Measurements from ENCODE around the gene MOXD1.
"Not testable (repeated sequence)": the region's sequence is repeated elsewhere in the genome, so short reads cannot be mapped to it uniquely, and the experiment has no call there.

The MOXD1 gene

DNA sequence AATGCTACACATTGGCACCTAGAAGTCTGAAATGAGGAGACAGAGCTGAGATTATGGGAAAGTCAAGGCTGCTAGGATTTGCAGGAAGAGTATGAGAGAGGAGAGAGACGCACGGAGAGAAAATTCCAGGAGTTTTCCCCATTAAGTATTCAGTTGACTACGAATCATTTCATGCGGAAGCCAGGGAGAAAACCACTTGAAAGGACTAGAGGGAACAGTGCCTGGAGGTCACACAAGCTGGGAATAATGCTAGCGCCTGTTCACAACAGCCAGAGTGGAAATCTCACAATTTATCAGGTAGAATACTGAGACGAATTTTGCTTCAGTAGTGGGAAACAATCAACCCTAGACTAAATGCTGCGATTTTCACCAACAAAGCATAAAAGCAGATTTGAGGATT, 118.6 kb downstream of the MOXD1 start:
- no peak for DNase-seq (ENCODE audit: low read depth)

DNA sequence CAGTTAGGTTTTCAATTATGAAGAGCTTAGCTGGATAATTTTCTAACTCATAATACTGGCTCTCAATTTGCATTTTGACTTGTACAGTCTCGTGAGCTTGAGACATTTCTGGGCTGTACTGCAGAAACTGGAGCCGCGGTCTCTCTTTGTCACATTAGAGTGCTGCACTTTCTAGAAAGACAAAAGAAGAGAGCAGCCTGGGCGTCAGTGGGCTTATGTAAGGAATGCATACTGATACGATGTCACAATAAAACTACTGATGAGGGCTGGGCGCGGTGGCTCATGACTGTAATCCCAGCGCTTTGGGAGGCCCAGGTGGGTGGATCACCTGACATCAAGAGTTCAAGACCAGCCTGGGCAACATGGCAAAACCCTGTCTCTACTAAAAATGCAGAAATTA, 120.8 kb downstream of the MOXD1 start:
- no peak for DNase-seq (ENCODE audit: low read depth)

DNA sequence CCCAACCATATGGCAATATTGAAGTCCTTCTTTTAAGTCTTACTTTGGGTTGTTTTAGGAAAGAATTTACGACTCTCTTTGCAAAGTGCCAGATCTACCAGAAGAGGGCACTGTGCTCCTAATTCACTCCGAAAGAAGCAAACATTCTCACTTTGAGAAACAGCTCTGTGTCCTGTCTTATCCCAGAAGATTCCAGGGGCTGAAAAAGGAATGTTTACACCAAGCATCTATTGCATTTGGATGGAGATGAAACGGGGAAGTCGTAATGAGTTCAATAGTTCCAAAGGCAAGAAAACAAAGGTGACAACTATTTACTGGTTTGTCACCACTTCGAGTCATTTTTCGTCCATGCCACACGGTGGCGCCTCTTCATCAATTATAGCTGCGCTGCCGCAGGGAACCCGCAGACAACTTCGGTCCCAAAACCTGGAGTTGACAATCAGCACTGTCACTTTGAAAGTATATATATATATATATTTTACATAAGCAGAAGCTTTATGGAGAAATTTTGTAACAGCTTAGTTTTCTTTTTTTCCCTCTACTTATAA, 121.6 kb downstream of the MOXD1 start:
- DNase-seq (ENCODE audit: low read depth) = peak; percentile 55

DNA sequence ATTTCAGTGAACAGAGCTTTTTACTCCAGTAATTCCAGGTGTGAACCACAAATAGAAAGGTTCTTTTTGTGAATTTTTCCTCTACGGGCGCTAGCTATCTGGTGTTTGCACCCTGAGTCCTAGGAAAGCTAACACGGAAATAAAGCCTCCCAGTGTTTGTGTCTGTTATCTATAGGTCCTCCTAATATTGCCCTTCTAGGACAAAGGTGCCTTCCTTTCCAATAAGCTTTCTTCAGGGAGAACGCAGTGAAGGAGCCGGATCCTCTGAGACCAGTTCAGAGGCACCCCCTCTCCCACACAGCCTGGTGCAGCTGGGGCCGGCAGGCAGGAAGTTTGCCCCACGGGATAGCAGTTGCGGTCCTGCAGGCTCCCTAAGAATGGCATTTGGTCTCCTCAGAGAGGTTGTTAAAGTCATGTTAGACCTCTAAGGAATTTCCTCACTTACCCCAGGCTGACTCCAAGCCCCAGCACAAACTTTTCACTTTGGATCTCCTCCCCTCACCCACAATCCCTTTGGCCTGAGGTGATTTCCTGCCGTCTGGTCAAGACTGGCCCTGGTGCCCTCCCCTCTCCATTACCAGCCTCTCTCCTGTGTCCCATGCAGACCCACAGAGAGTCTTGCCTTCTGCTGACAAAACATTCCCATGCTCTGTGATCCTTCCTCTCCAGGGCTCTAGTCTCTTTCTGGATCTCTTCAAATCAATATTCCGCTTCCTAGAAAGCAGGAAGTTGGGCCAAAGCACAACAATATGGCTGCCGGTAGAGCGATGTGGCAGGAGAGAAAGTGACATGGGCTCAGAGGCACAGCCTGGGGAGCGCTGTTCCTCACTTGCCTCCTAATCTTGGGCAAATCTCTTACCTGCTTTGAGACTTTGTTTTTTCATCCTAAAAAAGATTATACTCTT, 126.0 kb downstream of the MOXD1 start:
- DNase-seq (ENCODE audit: low read depth) = no peak

DNA sequence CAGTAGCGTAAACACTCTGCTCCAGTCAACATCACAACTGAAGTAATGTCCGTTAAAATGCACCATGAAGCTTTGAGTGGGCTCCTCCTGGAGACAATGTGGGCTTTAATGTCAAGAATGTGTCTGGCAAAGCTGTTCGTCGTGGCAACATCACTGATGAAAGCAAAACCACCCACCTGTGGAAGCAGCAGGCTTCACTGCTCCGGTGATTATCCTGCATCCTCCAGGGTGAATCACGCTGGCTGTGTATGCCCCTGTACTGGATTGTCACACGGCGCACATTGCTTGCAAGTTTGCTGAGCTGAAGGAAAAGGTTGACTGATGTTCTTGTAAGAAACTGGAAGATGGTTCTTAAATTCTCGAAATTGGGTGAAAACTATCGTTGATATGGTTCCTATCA, 128.5 kb downstream of the MOXD1 start:
- DNase-seq (ENCODE audit: low read depth) = no peak

DNA sequence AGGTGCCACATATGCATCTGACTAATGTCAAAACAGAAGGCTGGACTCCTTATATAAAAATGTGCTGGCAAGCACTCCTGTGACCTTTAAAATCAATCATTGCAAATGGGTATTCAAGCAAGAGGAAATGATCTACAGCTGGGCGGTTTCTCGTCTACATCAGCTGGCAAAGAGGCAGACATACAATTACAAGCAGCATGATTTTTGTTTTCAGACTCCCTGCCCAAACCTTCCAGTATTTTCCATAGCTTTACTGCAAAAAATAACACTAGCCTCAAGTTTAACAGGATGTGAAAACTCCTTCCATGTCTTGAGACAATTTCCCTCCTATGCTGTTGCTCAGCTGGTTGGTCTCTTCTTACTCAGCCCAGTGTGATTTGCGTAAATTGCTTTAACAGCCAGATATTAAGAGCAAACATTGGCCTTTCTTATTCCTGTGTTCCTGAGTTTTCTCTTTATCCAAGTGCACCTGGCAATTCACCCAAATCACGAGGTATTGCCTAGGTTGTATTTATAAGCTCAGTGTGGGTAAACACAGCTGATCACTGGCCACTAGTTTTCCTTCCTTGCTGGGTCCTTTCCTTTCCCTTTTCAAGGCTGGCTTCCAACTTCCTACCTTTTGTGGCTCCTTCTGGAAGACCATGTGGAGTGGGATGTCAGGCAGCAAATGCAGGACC, 130.4 kb downstream of the MOXD1 start:
- no peak for DNase-seq (ENCODE audit: low read depth)

DNA sequence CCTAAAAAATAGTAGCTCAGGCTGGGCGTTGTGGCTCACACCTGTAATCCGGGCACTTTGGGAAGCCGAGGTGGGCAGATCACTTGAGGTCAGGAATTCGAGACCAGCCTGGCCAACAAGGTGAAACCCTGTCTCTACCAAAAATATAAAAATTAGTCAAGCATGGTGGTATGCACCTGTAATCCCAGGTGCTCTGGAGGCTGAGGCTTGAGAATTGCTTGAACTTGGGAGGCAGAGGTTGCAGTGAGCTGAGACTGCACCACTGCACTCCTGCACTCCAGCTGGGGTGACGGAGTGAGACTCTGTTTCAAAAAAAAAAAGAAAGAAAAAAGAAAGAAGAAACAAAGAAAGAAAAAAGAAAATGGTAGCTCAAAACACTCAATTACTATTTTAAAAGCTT, 132.6 kb downstream of the MOXD1 start:
- DNase-seq (ENCODE audit: low read depth) = not testable (repeated sequence)

DNA sequence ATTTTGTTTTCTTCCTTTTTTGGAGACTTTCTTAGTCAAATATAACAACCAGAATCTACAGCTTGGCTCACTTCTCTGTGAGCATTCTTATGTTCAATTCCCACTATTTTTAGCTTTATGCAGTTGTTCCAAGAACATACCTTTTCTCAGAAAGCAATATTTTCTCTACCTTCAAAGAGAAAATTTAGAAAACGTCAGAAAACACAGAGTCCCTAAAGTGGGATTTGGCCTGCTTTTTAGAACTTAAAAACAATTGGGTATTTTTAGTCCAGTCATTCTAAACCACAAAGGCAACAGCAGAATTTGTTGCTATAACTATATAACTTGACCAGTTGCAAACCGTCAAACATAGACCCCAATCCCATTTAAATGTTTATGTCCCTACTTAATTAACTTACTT, 133.1 kb downstream of the MOXD1 start:
- no peak for DNase-seq (ENCODE audit: low read depth)

DNA sequence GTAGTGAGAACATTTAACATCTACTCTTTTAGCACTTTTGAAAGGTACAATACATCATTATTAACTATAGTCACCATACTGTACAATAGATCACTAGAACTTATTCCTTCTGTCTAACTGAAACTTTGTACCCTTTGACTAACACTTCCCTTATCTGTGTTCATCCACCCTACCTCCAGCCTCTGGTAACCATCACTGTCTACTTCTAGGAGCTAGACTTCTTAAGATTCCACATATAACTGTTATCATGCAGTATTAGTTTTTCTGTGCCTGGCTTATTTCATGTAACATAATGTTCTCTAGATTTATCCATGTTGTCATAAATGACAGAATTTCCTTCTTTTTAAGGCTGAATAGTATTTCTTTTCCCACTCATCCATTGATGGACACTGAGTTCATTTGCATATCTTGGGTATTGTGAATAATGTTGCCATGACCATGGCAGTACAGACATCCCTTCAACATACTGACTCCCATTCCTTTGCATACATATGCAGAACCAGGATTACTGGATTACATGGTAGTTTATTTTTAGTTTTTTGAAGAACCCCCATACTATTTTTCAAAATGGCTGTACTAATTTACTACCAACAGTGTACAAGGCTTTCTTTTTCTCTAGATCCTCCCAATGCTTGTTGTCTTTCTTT, 135.7 kb downstream of the MOXD1 start:
- DNase-seq (ENCODE audit: low read depth) = no peak

DNA sequence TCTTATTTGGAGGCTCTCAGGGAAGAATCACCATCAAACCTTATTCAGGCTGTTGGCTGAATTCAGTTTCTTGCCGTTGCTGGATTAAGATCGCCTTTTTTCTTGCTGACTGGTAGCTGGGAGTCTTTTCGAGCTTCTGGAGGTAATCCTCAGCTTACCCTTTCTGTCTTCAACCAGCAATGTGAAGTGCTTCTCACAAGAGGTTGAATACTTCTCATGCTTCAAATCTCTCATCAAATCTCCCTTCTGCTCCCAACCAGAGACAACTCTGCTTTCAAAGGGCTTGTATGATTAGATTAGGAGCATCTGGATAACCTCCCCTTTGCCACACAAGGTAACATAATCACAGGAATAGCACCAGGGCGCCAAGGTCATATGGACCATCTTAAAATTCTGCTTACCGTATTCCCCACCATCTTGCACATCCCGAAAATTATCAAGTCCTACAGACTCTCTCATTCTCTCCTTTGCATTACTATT, 137.2 kb downstream of the MOXD1 start:
- no peak for DNase-seq (ENCODE audit: low read depth)

DNA sequence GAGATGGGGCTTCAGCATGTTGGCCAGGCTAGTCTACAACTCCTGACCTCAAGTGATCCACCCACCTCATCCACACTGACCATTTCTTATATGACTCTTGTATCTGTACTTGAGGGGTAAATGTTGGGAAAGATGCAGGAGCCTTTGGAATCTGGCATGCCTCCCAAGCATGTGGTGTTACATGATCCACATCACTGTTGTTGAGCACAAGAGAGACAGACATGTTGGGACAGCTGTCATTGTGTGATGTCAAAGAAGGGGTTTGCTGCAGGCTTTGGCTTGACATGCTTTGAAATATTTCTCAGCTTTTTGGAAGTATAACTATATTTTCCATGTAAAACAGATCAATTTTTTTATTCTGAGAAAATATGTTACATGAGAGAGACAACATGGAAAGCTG, 139.9 kb downstream of the MOXD1 start:
- no peak for DNase-seq (ENCODE audit: low read depth)

DNA sequence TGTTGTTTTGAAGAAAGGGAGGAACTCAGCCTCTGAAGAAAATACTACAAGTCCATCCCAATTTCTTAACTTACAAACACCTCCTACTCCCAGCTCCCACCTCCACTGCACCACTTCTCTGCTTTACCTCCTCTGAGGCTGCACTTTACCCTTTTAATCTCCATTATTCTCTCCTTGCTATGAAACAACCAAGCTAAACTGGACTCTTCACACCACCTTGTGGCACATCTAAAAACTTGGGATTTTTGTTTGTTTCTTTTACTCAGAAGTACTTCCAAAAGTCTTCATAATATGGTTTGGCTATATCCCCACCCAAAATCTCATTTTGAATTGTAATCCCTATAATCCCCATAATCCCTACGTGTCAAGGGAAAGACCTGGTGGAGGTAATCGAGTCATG, 142.2 kb downstream of the MOXD1 start:
- no peak for DNase-seq (ENCODE audit: low read depth)

DNA sequence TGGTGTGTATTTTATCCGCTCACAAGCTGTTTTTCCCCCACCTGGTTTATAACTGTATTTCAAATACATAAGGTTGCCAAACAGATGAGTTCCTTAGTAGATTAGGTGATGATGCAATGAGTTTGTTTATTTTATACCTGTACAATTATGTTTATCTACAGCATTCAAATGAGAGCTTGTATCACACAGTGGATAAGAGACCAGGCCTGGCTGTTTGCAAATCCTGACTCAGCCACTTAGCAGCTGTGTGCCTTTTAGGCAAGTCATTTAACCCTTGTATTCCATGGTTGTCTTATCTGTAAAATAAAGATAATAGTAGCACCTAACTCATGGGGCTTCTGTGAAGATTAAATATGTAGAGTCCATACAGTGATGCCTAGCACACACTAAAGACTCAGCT, 143.7 kb downstream of the MOXD1 start:
- no peak for DNase-seq (ENCODE audit: low read depth)

DNA sequence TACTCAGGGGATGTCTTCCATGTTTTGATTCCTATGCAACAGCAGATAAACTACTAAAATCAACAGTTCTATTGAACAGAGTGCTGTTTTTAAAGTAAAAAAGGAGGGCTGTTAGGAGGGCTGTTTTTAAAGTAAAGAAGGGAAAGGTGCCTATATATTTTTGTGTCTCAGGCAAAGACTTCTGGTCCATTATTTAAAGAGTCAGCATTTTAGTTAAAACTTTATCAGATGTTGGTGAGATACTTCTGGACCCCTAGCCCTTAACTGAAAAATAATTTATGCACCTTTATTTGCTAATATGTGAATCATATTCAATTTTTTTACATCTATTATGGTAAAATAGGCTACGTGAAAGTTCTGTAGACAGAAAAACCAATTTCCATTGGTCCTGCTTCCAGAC, 144.8 kb downstream of the MOXD1 start:
- DNase-seq (ENCODE audit: low read depth) = no peak

DNA sequence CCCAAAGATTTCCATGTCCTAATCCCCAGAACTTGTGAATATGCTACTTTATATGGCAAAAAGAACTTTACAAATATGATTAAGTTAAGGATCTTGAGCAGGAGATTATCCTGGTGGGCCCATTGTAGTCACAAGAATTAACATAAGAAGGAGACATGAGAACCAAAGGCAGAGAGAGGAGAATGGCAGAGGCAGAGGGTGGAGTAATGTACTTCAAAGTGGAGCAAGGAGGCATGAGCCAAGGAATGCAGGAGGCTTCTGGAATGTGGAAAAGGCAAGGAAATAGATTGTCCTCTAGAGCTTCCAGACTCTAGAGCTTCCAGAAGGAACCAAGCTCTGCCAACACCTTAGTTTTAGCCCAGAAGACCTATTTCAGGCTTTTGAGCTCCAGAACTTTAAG, 147.4 kb downstream of the MOXD1 start:
- no peak for DNase-seq (ENCODE audit: low read depth)

DNA sequence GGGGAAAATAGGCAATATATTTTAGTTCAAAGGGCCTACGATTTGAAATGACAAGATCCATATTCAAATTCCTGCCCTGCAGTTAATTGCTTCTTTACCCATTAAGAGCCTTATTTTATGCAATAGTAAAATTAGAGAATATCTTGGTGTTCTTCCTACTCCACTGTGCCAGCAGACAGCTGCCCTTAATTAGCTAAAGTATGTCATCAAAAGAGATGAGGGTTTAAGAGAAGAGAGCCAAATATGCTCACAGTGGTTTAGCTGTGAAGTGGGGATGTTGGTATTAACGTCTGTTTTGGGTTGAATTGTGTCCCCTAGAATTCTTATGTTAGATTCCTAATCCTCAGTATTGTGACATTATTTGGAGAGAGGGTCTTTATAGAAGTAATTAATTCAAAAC, 148.1 kb downstream of the MOXD1 start:
- no peak for DNase-seq (ENCODE audit: low read depth)

DNA sequence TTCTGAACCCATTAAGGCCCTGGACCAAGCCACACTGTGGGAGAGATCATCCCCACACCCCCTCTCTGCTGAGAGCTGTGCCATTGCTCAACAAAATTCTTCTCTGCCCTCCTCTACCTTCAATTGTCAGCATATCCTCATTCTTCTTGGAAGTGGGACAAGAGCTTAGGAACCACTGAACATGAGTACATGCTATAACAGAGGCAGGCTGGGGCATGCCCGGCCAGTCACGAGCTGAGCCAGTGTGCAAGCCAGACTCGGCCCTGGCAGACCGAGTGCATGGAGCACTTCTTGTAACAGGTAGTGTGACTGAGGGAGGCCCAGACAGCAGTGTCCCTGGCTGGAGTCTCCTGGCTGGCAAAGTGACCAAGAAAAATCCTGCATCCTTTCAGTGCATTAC, 149.2 kb downstream of the MOXD1 start:
- DNase-seq (ENCODE audit: low read depth) = no peak

DNA sequence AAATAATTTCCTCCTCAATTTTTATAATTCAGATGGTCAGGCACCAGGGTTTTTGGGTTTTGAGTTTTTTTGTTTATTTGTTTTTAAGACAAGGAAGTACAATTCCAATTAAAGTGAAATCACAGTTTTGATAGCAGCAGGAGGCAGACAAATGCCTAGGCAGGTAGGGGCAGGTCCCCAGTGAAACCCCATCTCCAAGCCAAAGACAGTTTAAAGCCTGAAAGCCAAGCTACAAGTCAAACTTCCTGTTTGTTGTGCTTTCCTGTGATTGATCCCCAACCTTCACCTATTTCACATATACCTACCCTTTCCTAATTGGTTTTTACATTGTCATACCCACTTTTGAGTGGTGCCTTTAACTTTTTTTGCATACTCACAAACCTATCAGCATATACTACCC, 149.6 kb downstream of the MOXD1 start:
- no peak for DNase-seq (ENCODE audit: low read depth)

DNA sequence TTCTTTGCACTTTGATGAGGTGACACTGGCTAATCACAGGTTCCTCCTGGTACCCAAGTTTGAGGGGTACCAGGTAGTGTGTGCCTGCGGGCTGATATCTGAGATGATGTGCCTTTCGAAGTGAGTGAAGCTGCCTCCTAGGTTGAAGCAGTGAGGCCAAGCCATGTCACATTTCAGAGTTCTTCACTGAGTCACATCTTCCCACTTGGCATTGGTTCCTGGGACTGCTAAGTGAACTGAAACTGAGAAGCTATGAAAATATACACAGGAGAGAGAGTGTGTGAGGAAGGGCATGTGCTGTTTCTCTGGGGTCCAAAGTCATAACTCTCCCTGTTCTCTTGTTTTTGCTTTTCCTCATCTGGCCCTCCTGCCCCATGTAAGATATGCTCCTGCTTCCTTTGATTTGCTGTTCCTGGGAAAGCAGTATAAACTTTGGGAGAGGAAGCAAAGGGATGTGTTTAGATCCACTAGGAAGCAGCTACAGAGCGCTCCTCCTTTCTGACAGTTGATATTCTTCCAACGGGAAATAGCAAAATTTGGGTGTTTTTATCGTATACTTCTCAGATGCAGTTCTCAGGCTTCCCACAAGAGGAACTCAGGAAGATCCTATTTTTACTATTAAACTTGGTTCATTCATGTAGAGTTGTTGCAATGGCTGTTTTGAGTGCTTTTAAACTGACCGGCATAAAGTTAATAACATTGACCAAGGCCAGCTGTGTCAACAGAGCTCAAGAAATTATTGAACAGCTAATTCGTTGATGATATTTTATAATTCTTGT, 153.7 kb downstream of the MOXD1 start:
- no peak for DNase-seq (ENCODE audit: low read depth)

DNA sequence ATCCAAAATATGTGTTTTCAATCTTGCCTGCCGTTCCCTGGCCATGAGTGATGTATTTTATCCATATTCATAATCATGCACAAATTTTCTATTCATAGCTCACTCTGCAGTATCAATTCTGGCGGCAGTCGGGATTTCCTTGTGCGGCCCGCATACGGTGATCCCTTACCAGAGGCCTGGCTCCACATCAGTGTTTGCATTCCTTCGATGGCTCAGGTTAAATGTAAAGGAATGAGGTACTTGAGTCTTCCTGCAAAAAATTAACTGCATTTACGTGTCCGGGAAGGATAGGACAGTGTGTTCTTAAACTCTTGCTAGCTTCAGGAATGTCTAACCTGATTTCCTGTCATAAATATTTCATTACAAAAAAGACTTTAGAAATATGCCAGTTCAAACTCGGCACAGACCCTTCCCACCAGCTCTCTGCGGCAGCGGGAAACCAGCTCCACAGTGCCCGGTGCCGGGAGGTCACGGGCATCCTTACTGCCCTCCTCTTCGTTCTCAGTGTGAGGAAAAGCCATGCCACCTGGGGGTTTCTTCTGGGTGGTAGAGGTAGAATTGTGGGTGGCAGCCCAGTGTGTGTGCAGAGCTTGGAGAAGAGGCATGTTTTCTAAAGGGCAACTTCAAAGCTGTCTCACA, 154.5 kb downstream of the MOXD1 start:
- no peak for DNase-seq (ENCODE audit: low read depth)

DNA sequence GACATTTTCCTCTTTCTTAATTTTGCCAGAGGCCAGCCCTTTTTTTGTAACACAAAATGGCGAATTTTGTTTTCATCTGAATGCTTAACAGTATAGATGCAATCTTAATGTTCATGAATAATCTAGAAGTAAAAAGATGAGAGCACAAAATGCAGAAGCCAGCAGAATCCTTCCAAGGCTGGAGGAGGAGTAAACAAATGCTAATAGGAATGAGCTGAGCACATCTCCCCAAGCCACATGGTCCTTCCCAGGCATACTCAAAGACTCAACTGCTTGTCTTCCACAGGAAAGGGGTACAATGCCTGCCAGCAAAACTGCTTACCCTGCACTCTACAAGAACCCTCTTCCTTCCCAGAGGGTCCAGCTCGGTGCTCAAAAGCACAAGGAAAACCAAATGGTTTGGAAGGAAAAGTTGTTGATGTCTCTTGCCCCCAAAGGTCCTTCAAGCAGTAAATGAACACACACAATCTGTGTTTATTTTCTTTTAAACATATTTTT, 155.1 kb downstream of the MOXD1 start:
- DNase-seq (ENCODE audit: low read depth) = no peak
